GM21825 (cell line): ENCODE measurements around the gene CCSER1.
"Not testable (repeated sequence)": the region's sequence is repeated elsewhere in the genome, so short reads cannot be mapped to it uniquely, and the experiment has no call there.

Experiments used
- ATAC-seq: cut with Tn5 transposase; IDR thresholded peaks from one replicate; pipeline ENCODE4 v1.9.1; 2021; ENCODE audit warnings: mild to moderate bottlenecking, moderate library complexity; ENCODE audit not compliant: unreplicated experiment

CCSER1 gene

GRCh38 chr4:91611782-91612181, 1484.6 kb downstream of the CCSER1 start:
- ATAC-seq, result no peak

- no peak for ATAC-seq
Observed at GRCh38 chr4:91620952-91621351, 1493.8 kb downstream of the CCSER1 start.

GRCh38 chr4:91621446-91621845, 1494.3 kb downstream of the CCSER1 start:
- no peak for ATAC-seq

- no peak for ATAC-seq
Observed at GRCh38 chr4:91622925-91623602, 1495.9 kb downstream of the CCSER1 start.

- ATAC-seq, result not testable (repeated sequence)
Observed at GRCh38 chr4:91623603-91623967, 1496.4 kb downstream of the CCSER1 start.

- ATAC-seq, result no peak
Observed at GRCh38 chr4:91630054-91630453, 1502.9 kb downstream of the CCSER1 start.

- ATAC-seq, result no peak
Observed at GRCh38 chr4:91630764-91631163, 1503.6 kb downstream of the CCSER1 start.

- no peak for ATAC-seq
Observed at GRCh38 chr4:91631335-91631734, 1504.1 kb downstream of the CCSER1 start.

- ATAC-seq, result no peak
Observed at GRCh38 chr4:91636083-91636482, 1508.9 kb downstream of the CCSER1 start.
